ENCODE results near the gene ERCC5. TPM values are rescaled to one million over a fixed set of nuclear protein-coding genes. Genes with fewer than 3 reads are reported as not detected.

The ERCC5 gene
- total and polyA plus RNA-seq, 9 of the 15 experiments (the other 6 are each of a cell fraction or from before 2014, with no cell fraction given) = 7.4 to 43.1 (median 33.9) TPM

DNA sequence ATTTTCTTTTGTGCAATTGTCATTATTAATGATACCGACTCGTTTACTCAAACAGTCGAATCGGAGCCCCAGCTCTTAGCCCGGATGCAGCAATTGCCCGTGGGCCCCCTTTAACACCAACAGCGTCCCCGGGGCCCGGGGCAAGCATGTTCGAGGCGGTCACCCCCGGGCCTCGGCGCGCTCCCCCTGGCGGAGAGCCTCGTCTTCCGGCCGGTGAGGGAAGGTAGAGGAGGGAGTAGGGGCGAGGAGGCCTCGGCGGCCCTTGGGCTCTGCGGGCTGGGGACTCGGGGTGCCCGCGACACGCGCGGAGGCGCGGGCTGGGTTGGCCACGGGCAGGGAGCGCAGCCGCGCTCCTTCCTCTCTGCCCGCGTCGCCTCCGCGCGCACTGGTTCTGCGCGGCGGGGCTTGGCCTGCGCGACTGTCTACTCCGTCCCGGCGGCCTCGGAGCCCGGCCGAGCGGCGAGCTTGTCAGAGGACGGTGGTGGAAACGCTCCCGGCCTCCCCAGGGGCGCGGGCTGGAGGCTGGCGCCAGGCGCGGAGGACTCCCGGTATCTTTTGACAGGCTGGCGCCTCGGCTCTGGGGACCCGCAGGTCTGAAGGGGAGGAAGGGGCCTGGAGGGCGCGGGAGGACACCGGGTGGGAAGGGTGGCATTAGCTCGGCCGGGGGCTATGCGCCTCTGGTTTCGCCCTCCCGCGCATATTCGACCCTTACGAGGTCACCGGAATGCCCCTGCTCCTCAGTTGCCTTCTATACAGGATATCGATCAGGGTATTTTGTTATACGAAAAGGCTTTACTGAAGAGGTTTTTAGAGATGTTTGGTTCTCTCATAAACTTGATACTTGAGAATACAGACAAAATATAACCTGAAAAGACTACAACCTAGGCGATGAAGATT lies 45.4 kb upstream of the ERCC5 start (continued):
- TF ChIP-seq, protein P1, sequence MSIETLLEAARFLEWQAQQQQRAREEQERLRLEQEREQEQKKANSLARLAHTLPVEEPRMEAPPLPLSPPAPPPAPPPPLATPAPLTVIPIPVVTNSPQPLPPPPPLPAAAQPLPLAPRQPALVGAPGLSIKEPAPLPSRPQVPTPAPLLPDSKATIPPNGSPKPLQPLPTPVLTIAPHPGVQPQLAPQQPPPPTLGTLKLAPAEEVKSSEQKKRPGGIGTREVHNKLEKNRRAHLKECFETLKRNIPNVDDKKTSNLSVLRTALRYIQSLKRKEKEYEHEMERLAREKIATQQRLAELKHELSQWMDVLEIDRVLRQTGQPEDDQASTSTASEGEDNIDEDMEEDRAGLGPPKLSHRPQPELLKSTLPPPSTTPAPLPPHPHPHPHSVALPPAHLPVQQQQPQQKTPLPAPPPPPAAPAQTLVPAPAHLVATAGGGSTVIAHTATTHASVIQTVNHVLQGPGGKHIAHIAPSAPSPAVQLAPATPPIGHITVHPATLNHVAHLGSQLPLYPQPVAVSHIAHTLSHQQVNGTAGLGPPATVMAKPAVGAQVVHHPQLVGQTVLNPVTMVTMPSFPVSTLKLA (conservative IDR thresholded peaks at IDR 0.05) = peak in 1 of 2 experiments; percentile 62; a peak in 2 of 4 replicates
- TF ChIP-seq, protein P2, sequence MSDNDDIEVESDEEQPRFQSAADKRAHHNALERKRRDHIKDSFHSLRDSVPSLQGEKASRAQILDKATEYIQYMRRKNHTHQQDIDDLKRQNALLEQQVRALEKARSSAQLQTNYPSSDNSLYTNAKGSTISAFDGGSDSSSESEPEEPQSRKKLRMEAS (CRISPR knock-in tag; IDR thresholded peaks at IDR 0.05) = peak; percentile 78
- no peak for TF ChIP-seq STAT5A (IDR thresholded peaks at IDR 0.05; ENCODE audit: borderline replicate concordance, low read length)
- TF ChIP-seq, protein P3, sequence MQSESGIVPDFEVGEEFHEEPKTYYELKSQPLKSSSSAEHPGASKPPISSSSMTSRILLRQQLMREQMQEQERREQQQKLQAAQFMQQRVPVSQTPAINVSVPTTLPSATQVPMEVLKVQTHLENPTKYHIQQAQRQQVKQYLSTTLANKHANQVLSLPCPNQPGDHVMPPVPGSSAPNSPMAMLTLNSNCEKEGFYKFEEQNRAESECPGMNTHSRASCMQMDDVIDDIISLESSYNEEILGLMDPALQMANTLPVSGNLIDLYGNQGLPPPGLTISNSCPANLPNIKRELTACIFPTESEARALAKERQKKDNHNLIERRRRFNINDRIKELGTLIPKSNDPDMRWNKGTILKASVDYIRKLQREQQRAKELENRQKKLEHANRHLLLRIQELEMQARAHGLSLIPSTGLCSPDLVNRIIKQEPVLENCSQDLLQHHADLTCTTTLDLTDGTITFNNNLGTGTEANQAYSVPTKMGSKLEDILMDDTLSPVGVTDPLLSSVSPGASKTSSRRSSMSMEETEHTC (IDR thresholded peaks at IDR 0.05) = no peak
- TF ChIP-seq HEY1 (CRISPR knock-in tag; IDR thresholded peaks at IDR 0.05; ENCODE audit: borderline replicate concordance) = no peak
- no peak for TF ChIP-seq SETDB1 (IDR thresholded peaks at IDR 0.05; ENCODE audit: low read length)
- no peak for TF ChIP-seq ZNF589 (CRISPR knock-in tag; IDR thresholded peaks at IDR 0.05; ENCODE audit: low read depth)
- TF ChIP-seq, protein P4, sequence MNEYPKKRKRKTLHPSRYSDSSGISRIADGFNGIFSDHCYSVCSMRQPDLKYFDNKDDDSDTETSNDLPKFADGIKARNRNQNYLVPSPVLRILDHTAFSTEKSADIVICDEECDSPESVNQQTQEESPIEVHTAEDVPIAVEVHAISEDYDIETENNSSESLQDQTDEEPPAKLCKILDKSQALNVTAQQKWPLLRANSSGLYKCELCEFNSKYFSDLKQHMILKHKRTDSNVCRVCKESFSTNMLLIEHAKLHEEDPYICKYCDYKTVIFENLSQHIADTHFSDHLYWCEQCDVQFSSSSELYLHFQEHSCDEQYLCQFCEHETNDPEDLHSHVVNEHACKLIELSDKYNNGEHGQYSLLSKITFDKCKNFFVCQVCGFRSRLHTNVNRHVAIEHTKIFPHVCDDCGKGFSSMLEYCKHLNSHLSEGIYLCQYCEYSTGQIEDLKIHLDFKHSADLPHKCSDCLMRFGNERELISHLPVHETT (CRISPR knock-in tag; conservative IDR thresholded peaks at IDR 0.05 in 1 of 2, IDR thresholded peaks at IDR 0.05 in 1 of 2) = no peak
- no peak for TF ChIP-seq PTBP1 (IDR thresholded peaks at IDR 0.05; ENCODE audit: low read depth, low read length)
- TF ChIP-seq GATAD2B (IDR thresholded peaks at IDR 0.05; ENCODE audit: borderline replicate concordance) = 0 out of 2 replicates have a peak, but pooled peaks have one; percentile 17
- no peak for TF ChIP-seq SP2 (IDR thresholded peaks at IDR 0.05; ENCODE audit: extremely low read depth, low read depth, low read length, poor library complexity, severe bottlenecking)
- TF ChIP-seq ZNF134 (CRISPR knock-in tag; conservative IDR thresholded peaks at IDR 0.05) = no peak
- no peak for TF ChIP-seq SMAD2 (IDR thresholded peaks at IDR 0.05; ENCODE audit: low read depth, low read length)
- TF ChIP-seq SRSF3 (IDR thresholded peaks at IDR 0.05; ENCODE audit: insufficient read depth, low read length) = no peak
- TF ChIP-seq ZSCAN29 (IDR thresholded peaks at IDR 0.05) = no peak
- TF ChIP-seq ZFP30 (CRISPR knock-in tag; IDR thresholded peaks at IDR 0.05; ENCODE audit: borderline replicate concordance) = no peak
- TF ChIP-seq POLR2AphosphoS5 (IDR thresholded peaks at IDR 0.05; ENCODE audit: control insufficient read depth, insufficient read depth, low read depth, low read length) = peak; percentile 59; the same call in 1 of the 2 replicates
- TF ChIP-seq KLF10 (CRISPR knock-in tag; IDR thresholded peaks at IDR 0.05) = no peak
- TF ChIP-seq RBM22 (IDR thresholded peaks at IDR 0.05; ENCODE audit: low read depth, low read length, poor library complexity, severe bottlenecking) = peak; percentile 62
- TF ChIP-seq FOSL1 (tag; conservative IDR thresholded peaks at IDR 0.05) = no peak
- TF ChIP-seq ZKSCAN8 (CRISPR knock-in tag; IDR thresholded peaks at IDR 0.05) = no peak
- no peak for TF ChIP-seq ZNF324 (CRISPR knock-in tag; IDR thresholded peaks at IDR 0.05)
- TF ChIP-seq EHMT2 (IDR thresholded peaks at IDR 0.05) = no peak
- TF ChIP-seq SRSF1 (IDR thresholded peaks at IDR 0.05; ENCODE audit: low read depth, low read length) = no peak

Measured in K562 (cell line).